Measurements from ENCODE around the gene PDZD11.
"Not testable (repeated sequence)": the region's sequence is repeated elsewhere in the genome, so short reads cannot be mapped to it uniquely, and the experiment has no call there.

The PDZD11 gene

DNA sequence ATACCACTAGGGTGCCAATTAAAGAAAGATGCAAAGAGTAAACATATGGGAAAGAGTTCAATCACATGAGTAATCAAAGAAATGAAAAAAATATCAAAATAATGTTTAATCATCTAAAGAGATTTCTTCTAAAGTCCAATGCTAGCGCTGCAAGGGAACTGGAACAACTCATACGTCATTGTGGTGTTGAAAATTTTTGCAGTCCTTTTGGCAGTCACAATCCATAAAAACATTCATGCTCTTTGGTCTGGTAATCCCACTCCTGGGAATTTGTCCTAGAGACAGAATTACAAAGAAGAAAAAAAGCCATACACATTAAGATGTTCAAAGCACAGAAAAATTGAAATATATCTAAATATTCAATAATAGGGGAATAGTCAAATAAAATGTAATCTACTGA lies 34.3 kb downstream of the PDZD11 start:
- no peak for DNase-seq

DNA sequence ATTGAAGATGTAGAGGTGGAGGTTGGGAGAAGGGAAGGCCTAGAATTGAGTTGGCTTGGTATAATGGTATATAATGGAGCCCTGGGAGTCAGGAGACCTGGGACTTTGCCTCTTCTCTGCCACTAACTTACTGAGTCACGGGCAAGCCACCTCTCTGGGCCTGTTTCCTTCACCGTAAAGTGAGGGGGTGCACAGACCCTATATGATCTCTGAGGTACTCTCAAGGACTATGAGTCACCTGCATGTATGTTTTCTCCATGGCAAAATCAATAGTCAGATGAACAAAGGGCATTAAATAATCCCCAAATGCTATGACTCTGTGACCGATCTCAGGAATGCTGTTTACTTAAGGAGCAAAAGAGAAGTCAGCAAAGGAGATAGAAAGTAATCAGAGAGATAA lies 34.8 kb downstream of the PDZD11 start:
- DNase-seq, result no peak

DNA sequence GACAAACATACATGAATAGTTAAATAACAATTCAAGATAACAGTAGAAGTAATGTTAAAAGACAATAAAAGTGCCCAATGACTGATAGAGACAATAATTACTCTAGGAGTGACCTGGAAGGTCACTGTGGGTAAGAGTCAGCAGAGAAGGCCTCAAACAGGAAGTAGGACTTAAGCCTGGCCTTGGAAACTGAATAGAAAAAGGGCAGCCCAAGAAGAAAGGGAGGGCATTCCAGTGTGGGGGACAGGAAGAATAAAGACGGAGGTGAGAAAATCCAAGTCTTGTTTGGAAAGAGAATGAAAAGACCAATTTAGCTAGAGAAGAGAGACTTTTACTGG lies 35.7 kb downstream of the PDZD11 start:
- no peak for DNase-seq

DNA sequence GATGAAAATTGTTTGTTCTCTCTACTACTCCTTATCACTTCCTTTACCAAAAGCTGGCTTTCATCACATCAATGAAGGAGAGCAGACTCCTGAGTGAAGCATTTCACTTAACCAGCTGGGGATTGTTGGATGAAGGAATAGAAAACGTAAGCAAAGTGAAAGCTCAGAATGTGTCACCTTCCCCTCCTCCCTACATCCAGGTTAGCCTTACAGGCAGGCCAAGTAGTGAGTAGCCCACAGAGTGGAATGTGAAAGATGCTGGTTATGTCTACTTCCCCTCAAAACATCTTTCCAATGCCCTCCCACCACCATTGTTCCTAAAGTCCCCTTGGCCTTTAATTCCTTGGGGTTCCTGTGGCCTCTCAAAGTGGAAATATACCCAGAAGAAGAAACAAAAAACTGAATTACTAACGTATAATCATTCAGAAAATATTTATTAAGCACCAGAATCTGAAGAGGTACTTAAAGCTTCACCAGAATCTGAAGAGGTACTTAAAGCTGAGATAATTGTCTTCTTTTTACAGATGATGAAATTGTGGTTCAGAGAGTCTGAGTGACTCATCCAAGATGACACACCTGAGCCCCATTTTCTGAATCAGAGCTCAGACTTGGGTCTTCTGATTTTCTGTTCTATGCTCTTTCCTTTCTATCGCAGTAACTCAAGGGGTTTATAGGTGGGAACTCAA lies 36.2 kb downstream of the PDZD11 start:
- DNase-seq, result peak; percentile 16

DNA sequence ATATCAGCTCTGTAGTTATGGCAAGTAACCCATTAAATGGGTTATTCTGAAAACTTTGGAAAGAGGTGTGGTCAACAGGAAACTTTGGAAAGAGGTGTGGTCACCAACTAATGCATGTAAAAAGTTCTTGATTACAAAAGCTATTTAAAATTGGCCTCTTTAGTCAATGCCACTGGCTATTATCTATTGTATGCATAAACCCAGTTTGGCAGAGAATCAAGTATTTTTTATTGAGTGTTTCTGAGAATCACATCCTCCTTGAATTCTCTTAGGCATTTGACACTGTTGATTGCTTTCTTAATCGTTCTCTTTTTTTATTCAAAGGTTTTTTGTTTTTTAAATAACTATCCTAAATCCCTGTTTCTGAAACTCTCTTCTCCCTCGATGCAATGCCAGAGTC lies 37.2 kb downstream of the PDZD11 start:
- no peak for DNase-seq

DNA sequence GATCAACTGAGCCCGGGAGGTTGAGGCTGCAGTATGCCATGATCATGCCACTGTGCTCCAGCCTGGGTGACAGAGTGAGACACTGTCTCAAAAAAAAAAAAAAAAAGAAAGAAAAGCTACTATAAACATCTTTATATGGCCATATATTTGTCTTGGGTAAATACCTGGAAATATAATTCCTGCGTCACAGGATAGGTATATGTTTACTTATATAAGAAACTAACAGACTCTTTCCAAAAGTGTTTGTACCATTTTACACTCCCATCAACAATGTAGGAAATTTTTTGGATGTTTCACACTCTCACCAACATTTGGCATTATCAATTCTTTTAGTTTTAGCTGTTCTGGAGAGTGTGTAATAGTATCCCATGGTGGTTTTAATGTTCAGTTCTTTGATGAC lies 42.5 kb downstream of the PDZD11 start:
- no peak for DNase-seq

DNA sequence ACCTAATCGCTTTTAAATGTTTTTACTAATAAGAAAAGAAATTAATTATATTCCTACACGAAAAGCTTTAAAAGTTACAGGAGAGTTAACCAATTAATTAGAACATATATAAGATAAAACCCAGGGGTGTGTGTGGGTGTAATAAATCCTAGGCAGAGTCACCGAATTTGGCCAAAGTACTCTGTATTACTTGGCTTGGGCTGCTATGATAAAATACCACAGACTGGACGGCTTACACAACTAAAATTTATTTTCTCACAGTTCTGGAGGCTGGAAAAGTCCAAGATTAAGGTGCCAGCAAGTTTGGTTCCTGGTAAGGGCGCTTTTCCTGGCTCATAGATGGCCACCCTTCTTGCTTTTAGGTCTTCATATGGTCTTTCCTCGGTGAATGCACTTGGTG lies 44.8 kb downstream of the PDZD11 start:
- no peak for DNase-seq

DNA sequence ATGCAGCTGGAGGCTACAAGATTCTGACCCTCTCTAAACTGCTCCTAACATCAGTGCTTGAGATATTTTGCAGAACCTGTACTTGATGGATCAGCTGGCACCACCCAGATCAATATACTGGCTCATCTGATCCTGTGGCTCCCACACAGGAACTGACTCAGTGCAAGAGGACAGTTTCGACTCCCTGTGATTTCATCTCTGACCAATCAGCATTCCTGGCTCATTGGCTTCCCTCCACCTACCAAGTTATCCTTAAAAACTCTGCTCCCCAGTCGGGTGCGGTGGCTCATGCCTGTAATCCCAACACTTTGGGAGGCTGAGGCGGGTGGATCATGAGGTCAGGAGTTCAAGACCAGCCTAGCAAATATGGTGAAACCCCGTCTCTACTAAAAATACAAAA lies 46.1 kb downstream of the PDZD11 start:
- not testable (repeated sequence) for DNase-seq

DNA sequence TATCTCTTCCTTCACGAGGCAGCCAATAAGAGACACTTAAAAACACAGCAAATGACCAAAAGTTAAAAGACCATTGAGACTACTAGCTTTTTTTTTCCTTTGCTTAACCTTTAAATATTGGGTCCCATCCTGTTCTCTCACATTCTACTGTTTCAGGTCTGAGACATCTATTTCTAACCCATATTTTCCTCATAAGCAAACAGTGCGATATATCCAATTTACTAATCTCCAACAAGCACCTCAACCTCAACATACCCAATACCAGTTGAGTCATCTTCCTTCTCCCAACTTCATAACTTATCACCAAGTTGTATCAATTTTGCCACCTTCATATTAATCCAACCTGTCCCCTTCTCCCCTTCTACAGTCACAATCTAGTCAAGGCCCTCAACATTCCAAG lies 48.2 kb downstream of the PDZD11 start:
- DNase-seq, result no peak

DNA sequence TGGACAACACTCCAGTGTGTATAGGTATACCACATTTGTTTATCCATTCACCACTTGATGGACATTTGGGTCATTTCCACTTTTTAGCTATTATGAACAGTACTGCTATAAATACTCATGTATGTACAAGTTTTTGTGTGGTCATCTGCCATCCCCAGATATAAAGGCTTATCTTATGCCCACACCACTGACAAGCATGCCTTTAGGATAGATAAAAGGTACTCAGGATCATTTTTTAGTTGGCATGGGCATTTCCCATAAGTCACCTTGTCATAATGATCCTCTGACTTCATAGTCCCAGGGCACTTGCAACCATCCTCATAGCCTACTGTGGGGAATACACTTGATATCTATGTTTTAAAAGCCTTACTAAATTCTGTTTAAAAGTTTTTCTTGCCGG lies 49.0 kb downstream of the PDZD11 start:
- DNase-seq, result no peak
